HG03571 (cell line): Measurements from ENCODE around the gene ZNF69.
"Not testable (repeated sequence)": the region's sequence is repeated elsewhere in the genome, so short reads cannot be mapped to it uniquely, and the experiment has no call there.

ENCODE experiments used
- ATAC-seq: cut with Tn5 transposase; IDR thresholded peaks from one replicate; pipeline ENCODE4 v1.9.1; 2021; ENCODE audit not compliant: unreplicated experiment

The ZNF69 gene

DNA sequence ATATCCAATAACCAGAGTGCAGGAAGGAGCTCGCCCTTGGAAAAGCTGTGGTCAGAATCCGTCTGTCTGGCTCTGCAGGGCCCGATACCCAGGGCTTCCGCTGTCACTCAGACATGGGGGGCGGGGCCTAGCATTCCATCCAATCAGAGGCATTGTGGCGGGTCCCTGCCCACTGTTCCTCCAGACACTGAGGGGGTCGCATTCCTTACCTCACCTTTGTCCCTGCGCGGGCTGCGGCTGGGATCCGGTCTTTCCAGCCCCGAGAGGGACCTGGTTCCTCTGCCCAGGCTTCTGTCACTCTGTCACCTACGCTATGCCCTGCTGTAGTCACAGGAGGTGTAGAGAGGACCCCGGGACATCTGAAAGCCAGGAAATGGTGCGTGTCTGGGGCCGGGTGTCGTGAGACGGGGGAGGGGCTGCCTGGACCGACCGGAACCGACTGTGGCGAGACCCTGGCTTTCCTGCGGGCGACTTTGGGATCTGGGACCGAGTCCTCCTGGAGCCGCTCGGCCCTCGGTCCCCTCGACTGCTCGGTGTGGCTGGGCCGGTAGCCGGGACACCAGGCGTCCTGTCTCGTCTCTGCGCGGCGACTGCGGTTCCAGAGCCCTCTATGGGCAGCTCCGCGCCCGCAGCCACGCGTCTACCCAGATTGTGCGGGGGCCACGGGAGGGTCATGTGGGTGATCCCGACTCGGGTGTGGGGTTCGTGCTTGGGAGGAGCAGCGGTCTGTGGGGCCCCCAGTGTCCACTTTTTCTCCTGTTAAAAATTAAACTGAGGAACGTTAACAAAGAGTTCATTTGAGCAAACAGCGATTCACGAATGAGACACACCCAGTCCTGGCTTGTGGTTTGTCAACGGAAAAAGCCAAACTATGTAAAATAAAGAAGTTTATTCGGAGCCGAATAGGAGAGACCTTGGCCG lies at the start of gene ZNF69:
Gene ZNF69 (plus strand): TSS at position 172 of the 921 bp plus-strand sequence. CDS start 142 bp downstream, at position 314.
- no peak for ATAC-seq

DNA sequence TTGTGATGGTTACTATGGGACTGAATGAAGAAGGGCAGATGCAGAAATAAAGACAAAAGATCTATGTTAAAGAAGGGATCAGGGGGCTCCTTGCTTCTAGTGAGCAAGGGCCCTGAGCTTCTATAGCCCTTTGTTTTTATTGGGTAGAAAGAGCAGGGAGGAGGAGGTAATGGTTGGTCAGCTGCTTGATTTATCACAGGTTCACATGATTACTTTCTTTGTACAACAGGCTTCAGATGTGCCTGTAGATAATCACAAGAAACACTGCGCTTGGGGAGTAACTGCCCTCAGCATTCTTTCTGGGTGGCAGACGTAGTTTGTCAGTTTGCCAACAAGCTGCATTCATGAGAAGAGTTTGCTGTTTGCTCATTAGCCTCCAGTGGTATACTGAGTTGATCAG lies 43.9 kb upstream of the ZNF69 start:
- ATAC-seq = no peak

DNA sequence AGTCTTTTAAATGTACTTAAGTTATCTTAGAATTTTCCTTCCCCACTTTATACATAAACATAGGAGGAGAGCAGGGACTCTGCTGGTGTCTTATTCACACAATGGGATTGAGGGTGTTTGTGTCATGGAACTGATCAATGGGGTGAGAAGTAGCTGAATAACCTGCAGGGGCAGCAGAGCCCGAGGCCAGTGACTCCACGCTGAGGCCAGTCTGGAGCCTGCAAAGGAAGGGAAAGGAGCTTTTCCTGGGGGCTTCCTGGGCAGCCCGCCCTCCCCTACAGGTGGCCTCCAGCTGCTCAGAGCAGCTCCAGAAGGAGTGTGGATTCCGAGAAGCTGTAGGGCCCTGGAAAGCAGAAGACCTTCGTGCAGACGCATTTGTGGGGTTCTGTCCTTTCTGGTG lies 40.0 kb upstream of the ZNF69 start:
- not testable (repeated sequence) for ATAC-seq

DNA sequence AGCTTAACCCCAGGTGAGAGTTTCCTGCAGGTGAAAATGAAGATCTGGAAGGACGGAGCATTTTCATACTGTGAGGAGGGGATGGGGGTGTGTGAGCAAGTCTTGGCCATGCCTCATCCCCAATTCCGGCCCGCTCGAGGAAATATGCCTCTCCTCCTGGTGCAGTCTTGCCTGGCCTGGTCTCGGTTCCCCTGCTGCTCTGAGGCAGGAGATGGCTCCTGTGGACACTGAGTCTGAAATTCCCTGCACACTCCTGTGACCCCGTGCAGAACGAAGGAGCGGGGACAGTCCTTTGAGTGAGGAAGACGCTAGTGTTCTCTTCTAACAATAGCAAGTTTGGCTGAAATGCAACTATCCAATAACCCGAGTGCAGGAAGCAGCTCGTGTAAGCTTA lies 39.4 kb upstream of the ZNF69 start:
- no peak for ATAC-seq

DNA sequence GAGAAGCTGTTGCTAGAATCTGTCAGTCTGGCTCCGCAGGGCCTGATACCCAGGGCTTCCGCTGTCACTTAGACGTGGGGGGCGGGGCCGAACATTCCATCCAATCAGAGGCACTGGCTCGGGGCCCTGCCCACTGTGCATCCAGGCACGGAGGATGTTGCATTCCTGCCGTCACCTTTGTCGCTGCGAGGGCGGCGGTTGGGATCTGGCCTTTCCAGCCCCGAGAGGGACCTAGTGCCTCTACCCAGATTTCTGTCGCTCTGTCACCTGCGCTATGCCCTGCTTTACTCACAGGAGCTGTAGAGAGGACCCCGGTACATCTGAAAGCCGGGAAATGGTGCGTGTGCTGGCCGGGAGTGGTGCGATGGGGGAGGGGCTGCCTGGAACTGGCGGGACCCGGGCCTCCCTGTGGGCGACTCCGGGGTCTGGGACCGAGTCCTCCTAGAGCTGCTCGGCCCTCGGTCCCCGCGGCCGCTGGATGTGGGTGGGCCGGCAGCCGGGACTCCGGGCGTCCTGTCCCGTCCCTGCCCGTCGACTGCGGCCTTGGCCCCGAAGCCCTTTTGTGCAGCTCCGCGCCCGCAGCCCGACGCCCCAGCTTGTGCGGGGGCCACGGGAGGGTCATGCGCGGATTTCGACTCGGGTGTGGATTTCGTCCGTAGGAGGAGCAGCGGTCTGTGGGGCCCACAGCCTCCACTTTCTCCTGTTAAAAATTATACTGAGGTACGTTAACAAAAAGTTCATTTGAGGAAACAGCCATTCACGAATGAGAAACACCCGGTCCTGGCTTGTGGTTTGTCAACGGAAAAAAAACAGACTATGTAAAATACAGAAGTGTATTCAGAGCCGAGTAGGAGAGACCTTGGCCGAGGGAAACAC lies 38.8 kb upstream of the ZNF69 start, which contains the start of gene ZNF439:
Gene ZNF439 (plus strand): TSS at position 133 of the 876 bp plus-strand sequence. CDS start 142 bp downstream, at position 275.
- ATAC-seq = no peak

DNA sequence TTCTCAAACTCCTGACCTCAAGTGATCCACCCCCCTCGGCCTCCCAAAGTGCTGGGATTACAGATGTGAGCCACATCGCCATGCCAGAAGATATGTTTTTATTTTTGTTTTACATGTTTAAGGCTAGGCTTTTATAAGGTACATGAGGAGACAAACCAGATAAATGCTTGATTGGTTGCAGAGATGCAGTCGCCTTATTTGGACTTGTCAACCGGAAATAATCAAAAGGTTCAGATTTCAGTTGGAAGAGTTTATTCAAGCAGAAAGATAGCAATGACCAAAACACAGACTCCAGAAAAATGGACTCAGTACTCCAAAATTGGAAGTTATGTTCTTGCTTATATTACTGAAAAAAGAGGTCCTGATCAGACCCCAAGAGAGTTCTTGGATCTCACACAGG lies 37.3 kb upstream of the ZNF69 start:
- ATAC-seq = not testable (repeated sequence)

DNA sequence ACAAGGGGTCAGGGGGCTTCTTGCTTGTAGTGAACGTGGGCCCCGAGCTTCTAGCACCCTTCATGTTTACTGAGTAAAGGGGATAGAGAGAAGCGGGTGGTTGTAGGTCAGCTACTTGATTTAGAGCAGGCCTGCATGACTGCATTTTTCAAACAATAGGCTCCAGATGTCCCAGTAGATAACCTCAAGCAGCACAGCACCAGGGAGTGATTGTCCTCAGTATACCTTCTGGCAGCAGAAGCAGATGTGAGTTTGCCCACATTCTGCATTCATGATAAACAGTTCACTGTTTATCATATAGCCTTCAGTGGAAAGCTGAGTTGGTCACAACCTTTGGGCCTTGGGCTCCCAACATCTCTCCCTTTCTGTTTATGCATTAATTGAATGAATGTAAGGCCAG lies 34.2 kb upstream of the ZNF69 start:
- no peak for ATAC-seq

DNA sequence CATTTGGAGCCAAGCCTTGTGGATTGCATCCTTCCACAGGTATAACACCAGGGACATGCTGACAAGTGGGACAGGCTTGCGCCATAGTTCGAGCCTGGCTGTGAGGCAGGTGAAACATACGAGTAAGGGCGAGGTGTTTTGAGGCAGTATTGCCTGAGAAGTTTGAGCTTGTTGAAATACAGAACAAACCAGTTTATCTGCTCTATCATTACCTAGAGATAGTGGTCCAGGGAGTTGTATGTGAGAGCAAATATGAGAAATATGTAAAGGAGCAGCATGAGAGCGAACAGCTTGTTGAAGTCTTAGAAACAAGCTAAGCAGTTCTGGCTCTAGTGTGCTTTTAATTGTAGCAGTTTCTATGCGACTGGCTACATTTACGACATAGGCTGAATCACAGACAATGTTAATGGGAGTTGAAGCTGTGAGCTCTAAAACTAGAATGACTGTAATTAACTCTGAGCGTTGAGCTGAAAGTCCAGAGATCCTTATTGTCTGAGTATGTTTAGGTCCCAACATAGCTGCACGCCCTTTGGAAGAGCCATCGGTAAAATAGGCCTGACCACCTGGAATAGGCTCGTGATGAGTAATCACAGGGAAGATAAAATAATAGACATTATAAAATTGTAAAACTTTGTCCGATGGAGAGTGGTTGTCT lies 30.9 kb upstream of the ZNF69 start:
- ATAC-seq = no peak

DNA sequence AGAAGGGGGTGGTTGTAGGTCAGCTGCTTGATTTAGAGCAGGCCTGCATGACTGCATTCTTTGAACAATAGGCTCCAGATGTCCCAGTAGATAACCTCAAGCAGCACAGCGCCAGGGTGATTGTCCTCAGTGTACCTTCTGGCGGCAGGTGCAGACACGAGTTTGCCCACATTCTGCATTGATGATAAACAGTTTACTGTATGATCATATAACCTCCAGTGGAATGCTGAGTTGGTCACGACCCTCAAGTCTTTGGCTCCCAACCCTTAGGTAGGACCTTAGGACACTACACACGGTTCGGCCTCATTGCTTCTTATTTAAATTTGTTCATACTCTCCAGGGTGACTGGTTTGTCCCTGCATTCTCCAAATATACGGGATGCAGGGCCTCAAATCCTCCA lies 26.9 kb upstream of the ZNF69 start:
- no peak for ATAC-seq

DNA sequence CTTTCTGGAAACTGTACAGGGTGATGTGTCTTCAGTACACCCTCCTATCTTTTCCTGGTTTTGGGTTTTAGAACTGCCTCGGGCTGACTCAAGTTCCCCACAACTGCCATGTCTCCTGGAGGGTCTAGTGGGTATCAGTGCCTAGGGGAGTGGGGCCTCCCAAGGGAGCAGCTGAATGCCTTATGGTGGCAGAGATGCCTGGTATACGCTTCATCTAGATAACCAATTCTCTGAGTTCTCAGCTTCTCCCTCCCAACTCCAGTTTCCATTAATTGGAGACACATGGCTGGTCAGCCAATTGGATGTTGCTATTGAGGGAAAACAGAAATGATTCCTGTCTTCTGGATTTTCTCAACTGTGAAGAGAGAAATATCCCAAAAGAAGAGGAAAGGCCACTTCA lies 26.3 kb upstream of the ZNF69 start:
- ATAC-seq = no peak

DNA sequence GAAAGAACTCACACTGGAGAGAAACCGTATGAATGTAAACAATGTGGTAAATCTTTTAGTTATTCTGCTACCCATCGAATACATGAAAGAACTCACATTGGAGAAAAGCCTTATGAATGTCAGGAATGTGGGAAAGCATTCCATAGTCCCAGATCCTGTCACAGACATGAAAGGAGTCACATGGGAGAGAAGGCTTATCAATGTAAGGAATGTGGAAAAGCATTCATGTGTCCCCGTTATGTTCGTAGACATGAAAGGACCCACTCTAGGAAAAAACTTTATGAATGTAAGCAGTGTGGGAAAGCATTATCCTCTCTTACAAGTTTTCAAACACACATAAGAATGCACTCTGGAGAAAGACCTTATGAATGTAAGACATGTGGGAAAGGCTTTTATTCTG lies 19.8 kb upstream of the ZNF69 start:
- not testable (repeated sequence) for ATAC-seq

DNA sequence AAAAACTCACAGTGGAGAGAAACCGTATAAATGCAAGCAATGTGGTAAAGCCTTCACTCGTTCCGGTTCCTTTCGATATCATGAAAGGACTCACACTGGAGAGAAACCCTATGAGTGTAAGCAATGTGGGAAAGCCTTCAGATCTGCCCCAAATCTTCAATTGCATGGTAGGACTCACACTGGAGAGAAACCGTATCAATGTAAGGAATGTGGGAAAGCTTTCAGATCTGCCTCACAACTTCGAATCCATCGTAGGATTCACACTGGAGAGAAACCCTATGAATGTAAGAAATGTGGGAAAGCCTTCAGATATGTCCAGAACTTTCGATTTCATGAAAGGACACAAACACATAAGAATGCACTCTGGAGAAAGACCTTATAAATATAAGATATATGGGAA lies 19.4 kb upstream of the ZNF69 start:
- no peak for ATAC-seq

DNA sequence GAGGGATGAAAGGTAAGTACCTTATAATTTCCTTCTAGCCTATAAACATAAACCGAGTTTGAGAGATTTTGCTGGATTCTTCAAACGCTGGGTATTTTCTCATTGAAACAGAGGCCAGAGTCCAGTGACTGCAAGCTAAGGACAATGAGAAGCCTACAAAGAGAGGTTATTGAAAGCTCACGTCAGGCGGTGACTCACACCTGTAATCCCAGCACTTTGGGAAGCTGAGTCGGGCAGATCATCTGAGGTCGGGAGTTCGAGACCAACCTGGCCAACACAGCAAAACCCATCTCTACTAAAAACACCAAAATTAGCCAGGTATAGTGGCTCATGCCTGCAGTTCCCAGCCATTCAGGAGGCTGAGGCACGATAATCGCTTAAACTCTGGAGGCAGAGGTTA lies 15.0 kb upstream of the ZNF69 start:
- no peak for ATAC-seq

DNA sequence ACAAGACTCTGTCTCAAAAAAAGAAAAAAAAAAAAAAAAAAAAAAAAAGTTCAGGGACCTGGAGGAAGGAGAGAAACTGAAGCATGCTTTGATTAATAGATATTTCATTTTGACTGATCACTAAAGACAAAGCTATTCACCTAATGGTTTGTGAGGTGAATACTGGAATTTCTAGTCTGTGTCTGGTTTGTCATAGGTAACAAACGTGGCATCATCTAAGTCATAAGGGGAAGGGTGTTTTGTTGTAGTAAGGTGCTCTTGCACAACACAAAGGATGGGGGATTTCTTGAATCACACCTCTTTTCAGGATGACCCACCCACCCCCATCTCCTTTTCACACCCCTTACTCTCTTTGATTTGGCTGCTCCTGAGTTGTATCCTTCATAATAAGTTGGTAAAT lies 13.8 kb upstream of the ZNF69 start:
- no peak for ATAC-seq

DNA sequence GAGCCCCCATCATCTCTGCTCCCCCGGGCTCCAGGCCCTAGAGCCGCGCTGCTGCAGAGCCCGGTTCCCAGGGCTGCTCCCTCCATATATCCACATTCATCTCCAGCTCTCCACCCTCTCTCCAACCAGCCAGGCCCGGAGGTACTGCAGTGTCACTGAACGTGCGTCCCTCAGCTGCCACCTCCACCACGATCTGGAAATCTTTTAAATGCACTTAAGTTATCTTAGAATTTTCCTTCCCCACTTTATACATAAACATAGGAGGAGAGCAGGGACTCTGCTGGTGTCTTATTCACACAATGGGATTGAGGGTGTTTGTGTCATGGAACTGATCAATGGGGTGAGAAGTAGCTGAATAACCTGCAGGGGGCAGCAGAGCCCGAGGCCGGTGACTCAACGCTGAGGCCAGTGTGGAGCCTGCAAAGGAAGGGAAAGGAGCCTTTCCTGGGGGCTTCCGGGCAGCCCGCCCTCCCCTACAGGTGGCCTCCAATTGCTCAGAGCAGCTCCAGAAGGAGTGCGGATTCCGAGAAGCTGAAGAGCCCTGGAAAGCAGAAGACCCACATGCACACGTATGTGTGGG lies 7.8 kb upstream of the ZNF69 start:
- not testable (repeated sequence) for ATAC-seq

DNA sequence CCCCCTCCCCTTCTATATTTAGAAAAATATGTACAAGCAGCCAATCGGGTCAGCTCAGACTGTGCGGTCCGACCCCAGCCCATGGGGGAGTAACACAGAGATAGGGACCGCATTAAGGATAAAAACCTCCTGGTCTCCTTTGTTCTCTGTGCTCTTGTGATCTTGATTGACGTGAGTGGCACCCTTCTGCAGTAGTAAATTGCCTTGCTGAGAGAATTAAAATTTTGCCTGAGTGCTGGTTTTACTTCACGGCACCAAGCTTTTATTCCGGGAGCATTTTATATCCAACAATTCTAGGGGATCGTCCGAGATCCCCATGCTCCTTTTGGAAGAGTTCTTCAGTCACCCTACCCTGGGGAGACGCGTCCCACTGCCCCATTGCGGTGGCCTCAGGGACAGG lies 7.0 kb upstream of the ZNF69 start:
- ATAC-seq = no peak

DNA sequence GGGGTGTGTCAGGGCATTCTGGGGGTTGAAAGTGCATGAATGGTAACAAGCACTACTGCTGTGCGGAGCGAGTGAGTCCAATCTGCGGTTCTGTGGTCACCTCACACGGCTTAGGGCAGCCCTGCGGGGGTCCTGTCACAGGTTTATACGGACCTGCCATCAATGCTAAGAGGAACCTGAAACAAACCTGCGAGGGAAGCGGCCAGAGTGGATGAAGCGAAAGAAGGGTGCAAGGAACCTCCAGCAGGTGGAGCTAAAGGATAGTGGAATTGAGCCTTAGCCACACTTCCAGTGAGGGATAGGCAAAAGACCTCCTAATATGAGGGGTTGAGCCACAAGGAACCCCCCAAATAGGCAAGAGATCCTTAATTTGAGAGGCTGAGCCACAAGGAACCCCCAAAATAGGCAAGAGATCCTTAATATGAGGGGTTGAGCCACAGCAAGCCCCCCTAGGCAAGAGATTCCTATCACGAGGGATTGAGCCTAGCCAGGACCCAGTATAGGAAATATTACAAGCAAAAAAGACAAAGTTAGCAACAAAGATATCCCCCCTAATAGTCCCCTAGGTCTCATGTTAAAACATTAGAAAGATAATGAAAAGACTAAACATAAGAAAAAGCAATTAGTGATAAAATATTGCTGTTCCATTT lies 6.3 kb upstream of the ZNF69 start:
- ATAC-seq = no peak

DNA sequence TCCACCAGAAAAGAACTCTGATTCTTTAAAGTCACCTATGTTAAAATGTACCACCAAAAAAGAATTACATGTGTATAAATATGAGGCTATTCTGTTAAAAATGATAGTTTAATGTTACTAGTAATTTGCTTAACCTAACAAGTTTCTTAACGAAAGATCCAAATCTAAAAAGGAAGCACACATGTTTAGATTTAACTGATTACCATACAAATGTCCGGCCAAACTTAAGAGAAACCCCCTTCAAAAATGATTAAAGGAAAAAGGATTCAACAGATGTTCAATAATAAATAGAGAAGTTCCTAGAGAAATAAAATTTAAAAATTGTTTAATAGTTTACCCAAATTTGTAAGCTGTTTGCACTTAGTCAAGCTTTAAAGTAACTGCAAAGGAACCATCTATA lies 5.0 kb upstream of the ZNF69 start:
- ATAC-seq = no peak

DNA sequence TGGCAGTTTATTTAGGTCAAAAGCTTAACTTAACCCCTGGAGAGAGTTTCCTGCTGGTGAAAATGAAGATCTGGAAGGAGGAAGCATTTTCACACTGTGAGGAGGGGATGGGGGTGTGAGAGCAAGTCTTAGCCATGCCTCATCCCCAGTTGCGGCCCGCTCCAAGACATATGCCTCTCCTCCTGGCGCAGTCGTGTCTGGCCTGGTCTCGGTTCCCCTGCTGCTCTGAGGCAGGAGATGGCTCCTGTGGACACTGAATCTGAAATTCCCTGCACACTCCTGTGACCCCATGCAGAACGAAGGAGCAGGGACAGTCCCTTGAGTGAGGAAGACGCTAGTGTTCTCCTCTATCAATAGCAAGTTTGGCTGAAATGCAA lies 360 bp upstream of the ZNF69 start:
- no peak for ATAC-seq

DNA sequence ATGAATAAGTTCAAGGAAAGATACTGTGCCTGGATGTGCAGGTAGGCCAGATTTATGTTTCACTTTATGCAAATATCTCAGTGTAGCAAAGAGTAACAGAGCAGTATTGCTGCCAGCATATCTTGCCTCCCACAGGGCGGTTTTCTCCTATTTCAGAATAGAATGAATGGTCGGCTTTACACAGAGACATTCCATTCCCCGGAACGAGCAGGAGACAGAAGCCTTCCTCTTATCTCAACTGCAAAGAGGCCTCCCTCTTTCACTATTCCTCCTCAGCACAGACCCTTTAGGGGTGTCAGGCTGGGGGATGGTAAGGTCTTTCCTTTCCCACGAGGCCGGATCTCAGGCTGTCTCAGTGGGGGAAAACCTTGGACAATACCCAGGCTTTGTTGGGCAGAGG lies 2.3 kb downstream of the ZNF69 start:
- ATAC-seq = not testable (repeated sequence)
